GM12878 (cell line): ENCODE measurements around the gene SNRNP25. TPM values are rescaled to one million over a fixed set of nuclear protein-coding genes. Genes with fewer than 3 reads are reported as not detected.

ENCODE experiments used
- BHLHE40 ChIP-seq, 2 experiments: fragments of 450-650 bp in 1 of 2; IDR thresholded peaks; 2 replicates each; pipeline ENCODE4 v1.6.1; 2011 to 2017; ENCODE audit warnings: low read depth in 2 of 2, borderline replicate concordance in 1 of 2, improper control_type of control experiment in 1 of 2, low read length in 1 of 2, mild to moderate bottlenecking in 1 of 2
- CBX5 ChIP-seq: sonication (generic); IDR thresholded peaks from 2 replicates; pipeline ENCODE4 v1.6.1; 2016; ENCODE audit warnings: low read depth, moderate library complexity, mild to moderate bottlenecking, inconsistent platforms
- CHD4 ChIP-seq: fragments of 200-600 bp; sonication (generic); IDR thresholded peaks from 2 replicates; pipeline ENCODE4 v1.6.1; 2016; ENCODE audit warnings: mild to moderate bottlenecking
- CUX1 ChIP-seq: IDR thresholded peaks from 2 replicates; pipeline ENCODE4 v1.6.1; 2012; ENCODE audit warnings: improper control_type of control experiment, low read depth, low read length; ENCODE audit not compliant: insufficient replicate concordance
- E4F1 ChIP-seq: fragments of 450-650 bp; IDR thresholded peaks from 2 replicates; pipeline ENCODE4 v1.6.1; 2018; ENCODE audit warnings: borderline replicate concordance, mild to moderate bottlenecking; ENCODE audit not compliant: partially characterized antibody
- FOXM1 ChIP-seq: IDR thresholded peaks from 2 replicates; pipeline ENCODE4 v1.6.1; 2012; ENCODE audit warnings: low read depth, mild to moderate bottlenecking, inconsistent platforms, low read length, moderate library complexity
- GABPA ChIP-seq: IDR thresholded peaks from 2 replicates; pipeline ENCODE4 v1.6.1; 2014; ENCODE audit warnings: antibody characterized with exemption, low read depth, mild to moderate bottlenecking, inconsistent platforms
- IRF5 ChIP-seq: fragments of 450-650 bp; IDR thresholded peaks from 2 replicates; pipeline ENCODE4 v1.6.1; 2017; ENCODE audit warnings: borderline replicate concordance
- KDM1A ChIP-seq: fragments of 200-600 bp; sonication (generic); IDR thresholded peaks from 2 replicates; pipeline ENCODE4 v1.6.1; 2016; ENCODE audit warnings: borderline replicate concordance
- MTA2 ChIP-seq: fragments of 450-650 bp; IDR thresholded peaks from 2 replicates; pipeline ENCODE4 v1.6.1; 2016; ENCODE audit warnings: low read depth, mild to moderate bottlenecking, moderate library complexity
- MYC ChIP-seq: IDR thresholded peaks from 2 replicates; pipeline ENCODE4 v1.6.1; 2011; ENCODE audit warnings: mild to moderate bottlenecking, low read length, moderate library complexity, inconsistent platforms; ENCODE audit not compliant: insufficient read depth, insufficient replicate concordance, insufficient read length, severe bottlenecking
- NFYB ChIP-seq: IDR thresholded peaks from 2 replicates; pipeline ENCODE4 v1.6.1; 2011; ENCODE audit warnings: low read depth, mild to moderate bottlenecking, low read length, improper control_type of control experiment, moderate library complexity; ENCODE audit not compliant: insufficient read depth
- NR2C1 ChIP-seq: fragments of 450-650 bp; IDR thresholded peaks from 2 replicates; pipeline ENCODE4 v1.6.1; 2017; ENCODE audit warnings: antibody characterized with exemption, mild to moderate bottlenecking, moderate library complexity
- NRF1 ChIP-seq: conservative IDR thresholded peaks from 2 replicates; pipeline ENCODE4 v1.6.1; 2011; ENCODE audit warnings: mild to moderate bottlenecking, low read depth, low read length, improper control_type of control experiment
- PML ChIP-seq: IDR thresholded peaks from 2 replicates; pipeline ENCODE4 v1.6.1; 2012; ENCODE audit warnings: low read length, inconsistent platforms
- SMAD5 ChIP-seq: IDR thresholded peaks from 2 replicates; pipeline ENCODE4 v1.6.1; 2016; ENCODE audit warnings: antibody characterized with exemption, low read depth
- TBL1XR1 ChIP-seq: IDR thresholded peaks from 2 replicates; pipeline ENCODE4 v1.6.1; 2012; ENCODE audit warnings: low read depth, low read length, improper control_type of control experiment
- TCF3 ChIP-seq: IDR thresholded peaks from 2 replicates; pipeline ENCODE4 v1.6.1; 2012; ENCODE audit warnings: low read depth, mild to moderate bottlenecking, low read length, borderline replicate concordance; ENCODE audit not compliant: insufficient read depth
- WRNIP1 ChIP-seq: IDR thresholded peaks from 2 replicates; pipeline ENCODE4 v1.6.1; 2011; ENCODE audit warnings: low read depth, low read length, improper control_type of control experiment, borderline replicate concordance
- ZNF217 ChIP-seq: fragments of 450-650 bp; IDR thresholded peaks from 2 replicates; pipeline ENCODE4 v1.6.1; 2017; ENCODE audit warnings: antibody characterized with exemption, mild to moderate bottlenecking
- polyA plus RNA-seq, 11 experiments: library from polyadenylated mRNA; depleted of rRNA in 4 of 11; unstranded in 6 of 11; stranded (reverse) in 5 of 11; fragments of >200 nt; fragmentation: Nextera tagmentation in 4 of 11; fragmentation: Illumina TruSeq in 1 of 11; extraction: Ambion mirVana in 4 of 11; extraction: Trizol in 1 of 11; gene quantifications; 1 replicate in 1 of 11; 2 replicates in 10 of 11; pipeline versions ENCODE4 v1.2.1 to v1.2.3, GENCODE V29; 2011 to 2016; ENCODE audit warnings: inconsistent platforms in 2 of 11, missing spikeins in 2 of 11, low read depth in 1 of 11
- total RNA-seq, 4 experiments: library from RNA; depleted of rRNA in 3 of 4; stranded (reverse); fragments of >200 nt in 3 of 4; fragmentation: Illumina TruSeq in 1 of 4; extraction: Trizol in 1 of 4; gene quantifications; 2 replicates each; pipeline versions ENCODE4 v1.2.1 to v1.2.3, GENCODE V29; 2013 to 2021

SNRNP25 gene
- total and polyA plus RNA-seq, 10 of the 15 experiments (the other 5 are each of a cell fraction or from before 2014, with no cell fraction given) = 40.9 to 138 (median 67.2) TPM

GRCh38 chr16:77807-78443, 24.3 kb downstream of the SNRNP25 start, which contains the start of gene MPG (continued):
- TF ChIP-seq WRNIP1 (no peak), CUX1 (no peak), MYC (peak; percentile 68), TCF3 (no peak), CHD4 (no peak), TBL1XR1 (no peak), NR2C1 (0 out of 2 replicates have a peak, but pooled peaks have one; percentile 30), NFYB (no peak), E4F1 (no peak), ZNF217 (0 out of 2 replicates have a peak, but pooled peaks have one; percentile 49), FOXM1 (no peak), NRF1 (peak; percentile 44), KDM1A (no peak), IRF5 (no peak), BHLHE40 (IDR thresholded peaks at IDR 0.05; ENCODE audit: borderline replicate concordance in 1 of 2, low read depth in 2 of 2, low read length in 1 of 2) (peak in 1 of 2 experiments; percentile 27; a peak in 1 of 4 replicates), SMAD5 (no peak), PML (0 out of 2 replicates have a peak, but pooled peaks have one; percentile 22), CBX5 (no peak), GABPA (no peak), MTA2 (no peak)
